HG03432 (cell line): Measurements from ENCODE around the gene SLC18A3.

Source experiments
- ATAC-seq: cut with Tn5 transposase; IDR thresholded peaks from one replicate; pipeline ENCODE4 v1.9.1; 2021; ENCODE audit warnings: mild to moderate bottlenecking, moderate library complexity; ENCODE audit not compliant: unreplicated experiment

The SLC18A3 gene

DNA sequence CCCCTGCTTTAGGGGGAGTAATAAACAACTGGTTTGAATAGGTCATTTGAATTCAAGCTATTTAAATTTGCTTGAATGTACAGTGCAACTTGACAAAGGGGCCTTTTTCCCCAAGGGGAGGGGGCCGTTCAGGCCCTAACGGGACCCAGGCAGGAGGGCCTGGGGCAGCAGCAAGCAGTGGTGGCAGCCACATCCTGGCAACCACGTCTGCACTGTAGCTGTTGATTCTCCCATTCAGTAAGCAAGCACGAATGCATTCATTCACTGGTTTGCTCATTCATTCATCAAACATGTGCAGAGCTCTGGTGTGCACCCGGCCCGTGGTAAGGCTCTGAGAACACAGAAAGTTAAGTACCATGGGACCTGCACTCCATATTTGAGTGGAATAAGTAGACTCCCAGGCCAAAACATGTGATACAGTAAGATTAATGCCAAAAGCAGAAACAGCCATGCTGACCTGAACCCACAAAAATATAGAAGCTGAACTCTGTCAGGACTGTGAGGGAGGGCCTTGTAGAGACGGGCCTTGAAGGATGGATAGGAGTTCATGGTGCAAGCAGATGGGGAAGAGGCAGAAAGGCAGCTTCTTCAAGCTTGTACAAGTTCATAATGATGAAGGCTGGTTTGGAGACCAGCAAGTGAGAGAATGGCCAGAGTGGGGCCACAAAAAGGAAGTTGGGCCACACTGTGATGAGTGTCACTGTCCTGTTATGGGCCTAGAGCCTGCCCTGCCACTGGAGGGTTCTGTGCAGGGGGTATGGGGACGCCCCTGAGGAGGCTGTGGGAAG, 40.0 kb downstream of the SLC18A3 start:
- no peak for ATAC-seq

DNA sequence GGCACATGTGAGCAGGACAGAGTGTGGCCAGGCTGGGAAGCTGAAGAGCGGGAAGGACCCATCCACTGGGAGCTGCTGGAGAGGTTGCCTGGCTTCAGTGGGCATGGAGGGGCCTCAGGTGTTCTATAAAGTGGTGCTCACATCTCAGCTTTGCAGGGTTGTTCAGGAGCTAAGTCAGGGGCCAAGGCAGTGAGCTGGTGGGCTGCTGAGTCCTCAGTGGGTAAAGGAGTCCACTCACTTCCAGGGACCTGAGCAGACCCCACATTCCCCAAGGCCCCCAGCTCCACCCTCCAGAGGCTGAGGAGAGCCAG, 40.6 kb downstream of the SLC18A3 start:
- ATAC-seq = no peak

DNA sequence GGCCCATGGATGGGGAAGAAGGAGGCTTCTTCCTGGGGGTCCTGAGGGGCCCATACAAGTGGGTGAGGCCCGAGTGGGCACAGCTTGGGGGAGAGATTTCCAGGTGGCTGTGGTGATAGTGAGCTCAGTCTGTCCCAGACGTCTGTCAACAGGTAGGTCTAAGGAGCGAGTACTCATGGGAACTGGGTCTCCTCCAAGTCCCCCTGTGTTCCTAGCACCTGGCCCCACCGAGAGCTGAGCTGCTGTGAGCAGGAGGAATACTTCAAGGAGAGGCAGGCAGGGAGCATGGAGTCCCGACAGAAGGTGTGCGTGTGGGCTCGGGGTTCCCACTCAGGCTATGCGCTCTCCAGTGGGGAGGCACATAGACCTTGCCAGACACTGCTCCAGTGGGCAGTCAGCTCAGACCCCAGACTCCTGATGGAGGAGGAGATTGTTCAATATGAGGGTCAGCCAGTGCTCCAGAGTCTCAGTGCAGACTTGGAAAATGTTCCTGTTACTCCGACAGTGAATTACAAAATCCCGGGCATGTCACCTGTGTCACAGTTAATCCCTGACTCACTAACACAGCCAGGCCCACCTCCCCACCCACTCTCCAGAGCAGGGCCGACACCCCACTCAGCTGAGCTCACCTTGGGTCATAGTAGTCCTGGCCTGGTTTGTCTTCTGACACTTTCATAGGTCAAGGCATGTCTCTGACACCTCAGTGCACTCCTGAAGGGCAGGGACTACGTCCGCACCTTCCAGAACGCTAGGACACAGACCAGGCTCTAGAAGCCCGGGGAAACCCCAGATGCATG, 41.1 kb downstream of the SLC18A3 start:
- ATAC-seq = no peak

DNA sequence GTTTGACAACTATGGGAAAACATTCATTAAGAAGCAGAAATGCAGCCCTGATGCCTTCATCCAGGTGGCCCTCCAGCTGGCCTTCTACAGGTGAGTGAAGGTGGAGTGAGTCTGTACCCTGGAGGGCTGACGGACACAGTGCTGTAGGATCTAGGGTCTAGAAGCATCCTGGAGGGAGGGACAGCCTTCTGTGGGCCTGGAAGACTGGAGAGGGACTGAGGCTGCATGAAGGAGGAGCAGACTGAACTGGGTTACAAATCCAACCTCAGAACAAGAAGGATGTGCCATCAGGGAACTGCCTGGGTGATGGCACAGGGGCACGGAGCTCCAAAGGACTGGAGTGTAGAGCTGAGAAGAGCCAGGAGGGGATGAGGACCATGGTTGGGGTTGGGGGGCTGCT, 41.8 kb downstream of the SLC18A3 start:
- no peak for ATAC-seq

DNA sequence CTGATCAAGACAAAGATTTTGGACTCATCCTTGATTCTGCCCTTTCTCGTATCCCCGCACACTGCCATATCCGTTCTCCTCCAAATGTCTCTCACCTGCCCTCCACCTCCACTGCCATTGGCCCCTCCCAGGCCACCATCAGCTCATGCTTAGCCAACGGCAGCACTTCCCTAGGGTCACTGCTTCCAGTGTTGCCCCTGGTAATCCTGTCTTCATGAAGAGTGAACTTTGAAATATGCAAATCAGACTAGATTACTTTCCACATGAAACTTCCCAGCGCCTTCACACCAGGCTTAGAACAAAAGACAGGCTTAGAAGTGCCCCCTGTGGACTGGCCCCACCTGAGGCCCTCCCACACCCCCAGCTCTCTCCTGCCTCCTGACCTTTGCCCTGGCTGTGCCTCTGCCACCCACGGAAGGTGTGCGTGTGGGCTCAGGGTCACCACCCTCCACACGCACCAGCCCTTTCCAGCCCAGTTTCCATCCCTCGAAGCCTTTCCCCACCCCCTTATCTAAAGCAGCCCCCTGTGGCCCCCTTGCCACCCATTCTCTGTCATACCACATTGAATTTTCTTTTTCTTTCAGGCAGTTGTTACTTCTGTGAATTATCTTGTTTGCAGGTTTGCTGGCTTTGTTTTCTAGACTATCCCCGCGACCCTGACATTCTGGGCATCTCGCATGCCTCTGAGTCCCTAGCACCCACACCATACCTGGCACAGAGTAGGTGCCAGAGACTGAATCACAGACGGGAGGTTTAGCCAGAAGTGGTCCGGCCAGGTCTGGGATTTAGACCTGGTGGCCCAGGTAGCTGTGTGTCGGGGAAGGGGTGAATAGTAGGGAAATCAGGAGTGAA, 42.5 kb downstream of the SLC18A3 start:
- no peak for ATAC-seq

DNA sequence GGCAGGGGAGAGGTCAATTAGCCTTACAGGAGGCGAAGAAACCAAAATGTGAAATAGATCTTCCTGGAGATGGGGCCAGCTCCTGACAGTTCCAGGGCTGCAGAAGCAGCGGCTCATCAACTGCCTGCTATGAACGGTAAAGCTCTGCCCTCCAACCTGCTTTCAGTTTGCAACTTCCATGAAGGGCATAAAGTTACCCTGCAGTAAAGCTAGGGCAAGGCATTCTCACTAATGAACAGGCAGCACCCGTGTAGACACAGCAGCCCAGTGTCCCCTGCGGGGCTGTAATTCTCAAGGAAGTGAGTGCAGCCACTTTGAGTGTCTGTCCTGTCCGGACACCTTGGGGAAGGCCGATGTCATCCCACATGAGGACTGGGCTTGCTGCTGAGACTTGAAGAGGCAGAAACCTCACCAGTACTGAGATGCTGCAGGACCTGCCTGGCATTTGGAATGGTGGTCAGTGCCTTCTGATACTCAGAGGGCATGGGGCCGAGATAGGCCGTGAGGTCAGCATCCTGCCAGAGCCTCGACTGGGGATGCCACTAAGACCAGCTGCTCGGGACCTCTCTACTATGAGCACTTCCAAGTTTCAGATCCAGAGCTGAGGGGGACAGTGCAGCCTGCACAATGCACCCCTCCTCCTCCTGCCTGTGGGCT, 43.3 kb downstream of the SLC18A3 start:
- ATAC-seq = no peak

DNA sequence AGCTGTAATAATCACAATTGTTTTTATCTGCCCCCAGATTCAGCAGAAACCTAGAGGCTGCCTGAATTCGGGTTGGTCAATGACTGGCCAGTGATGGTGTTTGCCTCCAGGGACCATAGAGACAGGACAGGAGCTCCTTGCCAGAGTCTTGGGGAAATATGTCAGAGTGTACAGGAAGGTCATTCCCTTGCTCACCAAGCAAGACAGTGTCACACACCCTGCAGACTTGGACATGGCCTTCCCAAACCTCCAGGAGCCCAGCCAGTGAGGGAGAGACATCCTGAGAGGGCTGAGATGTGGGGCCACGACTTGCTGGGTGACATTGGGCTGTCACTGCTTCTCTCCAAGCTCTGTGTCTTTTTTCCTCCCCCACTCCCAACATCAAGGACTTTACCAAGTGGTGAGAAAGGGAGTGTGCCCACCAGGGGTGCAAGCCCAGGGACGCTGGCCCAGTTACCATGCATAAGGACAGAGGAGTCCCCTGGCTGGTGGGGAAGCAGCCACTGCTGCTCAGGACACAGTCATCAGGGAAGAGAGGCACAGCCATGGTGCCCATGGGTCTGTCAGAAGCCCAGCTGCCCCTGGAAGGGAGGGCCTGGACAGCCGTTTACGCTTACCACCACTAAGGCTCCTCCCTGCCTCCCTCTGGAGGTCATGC, 44.1 kb downstream of the SLC18A3 start:
- ATAC-seq = no peak

DNA sequence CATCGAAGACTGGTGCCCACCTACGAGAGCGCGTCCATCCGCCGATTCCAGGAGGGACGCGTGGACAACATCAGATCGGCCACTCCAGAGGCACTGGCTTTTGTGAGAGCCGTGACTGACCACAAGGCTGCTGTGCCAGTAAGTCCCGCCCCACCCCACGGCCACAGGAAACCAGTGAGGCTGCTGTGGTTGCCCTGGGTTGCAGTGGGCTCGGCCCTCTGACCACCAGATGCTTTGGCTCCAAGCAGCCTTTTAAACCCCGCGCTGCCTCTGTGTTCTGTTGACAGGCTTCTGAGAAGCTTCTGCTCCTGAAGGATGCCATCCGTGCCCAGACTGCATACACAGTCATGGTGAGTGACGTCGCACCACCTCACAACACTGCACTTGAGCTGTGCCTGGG, 45.0 kb downstream of the SLC18A3 start:
- ATAC-seq = no peak

DNA sequence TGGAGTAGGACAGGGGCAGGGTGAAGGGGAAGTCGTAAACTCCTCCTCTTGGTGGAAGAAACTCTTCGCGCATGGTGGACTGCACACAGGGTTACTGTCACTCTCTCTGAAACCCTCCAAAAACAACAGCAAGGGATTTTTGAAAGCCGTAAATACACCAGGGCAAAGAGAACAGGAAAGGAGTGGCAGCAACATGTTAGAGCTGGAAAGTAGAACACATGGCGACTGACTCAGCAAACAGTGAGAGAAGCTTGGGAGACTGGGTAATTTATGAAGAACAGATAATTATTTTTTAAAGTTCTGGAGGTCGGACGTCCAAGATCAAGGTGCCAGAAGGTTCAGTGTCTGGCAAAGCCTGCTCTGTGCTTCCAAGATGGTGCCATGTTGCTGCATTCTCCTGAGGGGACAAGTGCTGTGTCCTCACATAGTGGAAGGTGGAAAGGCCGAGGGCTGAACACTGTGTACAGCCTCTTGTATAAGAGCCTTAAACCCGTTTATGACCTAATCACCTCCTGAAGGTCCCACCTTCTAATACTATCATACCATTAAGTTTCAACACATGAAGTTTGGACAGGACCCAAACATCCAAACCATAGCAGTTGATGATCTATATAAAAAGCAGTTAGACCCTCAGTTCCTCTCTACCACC, 46.9 kb downstream of the SLC18A3 start:
- ATAC-seq = no peak

DNA sequence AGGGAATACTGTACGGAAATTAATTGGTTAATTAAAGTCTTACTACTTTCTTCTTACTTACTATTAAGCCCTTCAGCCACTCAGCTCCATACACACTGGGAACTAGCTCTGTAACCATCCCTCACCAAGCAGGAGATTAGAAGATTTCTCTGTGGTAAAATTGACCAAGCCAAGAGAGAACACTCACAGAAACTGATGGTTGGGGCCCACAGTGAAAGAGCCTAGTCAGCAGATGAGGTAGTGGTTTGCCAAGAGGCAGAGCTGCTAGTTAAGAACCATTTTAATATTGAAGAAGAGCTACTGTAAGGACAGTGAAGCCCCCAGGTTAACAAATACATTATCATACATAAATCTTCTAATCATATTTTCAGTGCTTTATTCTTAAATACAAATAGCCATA, 47.5 kb downstream of the SLC18A3 start:
- ATAC-seq = no peak

DNA sequence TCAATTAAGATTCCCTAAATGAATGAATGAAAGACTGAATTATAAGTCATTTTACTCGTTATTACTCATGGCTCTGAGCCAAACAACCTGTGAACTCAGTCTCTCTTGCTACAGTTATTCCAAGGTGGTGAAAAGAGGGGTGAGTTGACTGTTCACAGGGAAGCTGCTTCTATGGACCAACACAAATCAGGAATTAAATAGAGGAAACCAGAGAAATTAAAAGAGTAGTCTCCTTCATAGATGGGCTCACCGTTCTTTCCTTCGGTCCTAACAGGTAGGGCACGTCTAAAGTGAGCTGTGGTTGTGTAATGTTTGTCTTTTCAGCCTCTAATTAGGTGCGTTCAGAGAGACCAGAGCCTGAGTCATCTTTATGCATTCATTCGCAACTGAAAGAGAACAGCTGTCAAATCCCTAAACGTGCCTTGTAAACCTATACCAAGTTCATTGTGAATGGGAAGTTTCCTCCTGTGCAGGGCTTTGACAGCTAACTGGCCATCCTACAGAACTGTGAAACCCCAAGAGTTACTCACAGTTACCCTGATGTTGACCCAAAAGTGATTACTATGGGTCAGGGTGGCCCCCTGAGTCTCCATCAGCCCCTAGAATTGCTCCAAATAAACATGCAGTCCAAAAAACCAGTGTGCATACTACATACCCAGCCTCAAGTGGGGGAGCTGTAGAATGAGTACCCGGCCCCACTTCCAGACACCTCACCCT, 51.2 kb downstream of the SLC18A3 start:
- no peak for ATAC-seq
